ENCODE results near the gene SPATA31E1. TPM values are rescaled to one million over a fixed set of nuclear protein-coding genes. Genes with fewer than 3 reads are reported as not detected.

SPATA31E1 gene
- total RNA-seq, 1 donor from 2014 or later, result not detected

GRCh38 chr9:87868635-87869034, 14.0 kb upstream of the SPATA31E1 start:
- H3K4me3 ChIP-seq, result no peak overlapping the region
- intact Hi-C loops (cut with micrococcal nuclease), result no loop called here
- no peaks in the 10 kb centered on the region for H3K4me1 ChIP-seq
- H3K27me3 ChIP-seq (ENCODE audit: low read depth), result peaks cover 30% of the 10 kb centered on the region
- H3K36me3 ChIP-seq, result no peaks in the 10 kb centered on the region
- no peak overlapping the region for H3K27ac ChIP-seq (replicated peaks)
- TF ChIP-seq, protein P1, sequence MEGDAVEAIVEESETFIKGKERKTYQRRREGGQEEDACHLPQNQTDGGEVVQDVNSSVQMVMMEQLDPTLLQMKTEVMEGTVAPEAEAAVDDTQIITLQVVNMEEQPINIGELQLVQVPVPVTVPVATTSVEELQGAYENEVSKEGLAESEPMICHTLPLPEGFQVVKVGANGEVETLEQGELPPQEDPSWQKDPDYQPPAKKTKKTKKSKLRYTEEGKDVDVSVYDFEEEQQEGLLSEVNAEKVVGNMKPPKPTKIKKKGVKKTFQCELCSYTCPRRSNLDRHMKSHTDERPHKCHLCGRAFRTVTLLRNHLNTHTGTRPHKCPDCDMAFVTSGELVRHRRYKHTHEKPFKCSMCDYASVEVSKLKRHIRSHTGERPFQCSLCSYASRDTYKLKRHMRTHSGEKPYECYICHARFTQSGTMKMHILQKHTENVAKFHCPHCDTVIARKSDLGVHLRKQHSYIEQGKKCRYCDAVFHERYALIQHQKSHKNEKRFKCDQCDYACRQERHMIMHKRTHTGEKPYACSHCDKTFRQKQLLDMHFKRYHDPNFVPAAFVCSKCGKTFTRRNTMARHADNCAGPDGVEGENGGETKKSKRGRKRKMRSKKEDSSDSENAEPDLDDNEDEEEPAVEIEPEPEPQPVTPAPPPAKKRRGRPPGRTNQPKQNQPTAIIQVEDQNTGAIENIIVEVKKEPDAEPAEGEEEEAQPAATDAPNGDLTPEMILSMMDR (IDR thresholded peaks at IDR 0.05; ENCODE audit: borderline replicate concordance), result no peak
- no peak for DNase-seq
- H3K9me3 ChIP-seq (replicated peaks), result no peaks in the 10 kb centered on the region

DNA sequence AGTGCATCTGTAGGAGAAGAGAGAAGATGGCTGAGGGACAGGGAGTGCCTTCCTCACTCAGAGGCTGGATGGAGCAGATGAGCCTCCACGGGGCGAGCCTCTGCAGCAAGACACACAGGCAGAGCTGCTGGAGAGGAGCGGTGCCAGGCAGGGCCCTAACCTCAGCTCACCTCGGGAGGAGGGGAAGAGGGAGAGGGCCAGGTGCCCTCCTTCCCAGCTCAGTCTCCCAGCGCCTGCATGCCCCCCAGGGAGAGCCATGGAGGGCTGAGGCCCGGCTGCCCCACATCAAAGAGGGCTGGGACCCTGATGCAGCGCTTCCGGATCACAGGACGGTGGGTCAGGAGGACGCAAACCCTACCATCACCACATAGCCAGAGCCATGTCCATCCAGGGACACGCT, 13.6 kb upstream of the SPATA31E1 start:
- Histone ChIP-seq H3K9me3 (replicated peaks) (no peaks in the 10 kb centered on the region), H3K4me1 (no peaks in the 10 kb centered on the region), H3K4me3 (no peak overlapping the region), H3K27me3 (ENCODE audit: low read depth) (peaks cover 30% of the 10 kb centered on the region), H3K36me3 (no peaks in the 10 kb centered on the region), H3K27ac (replicated peaks) (no peak overlapping the region)
- no peak for DNase-seq
- intact Hi-C loops (cut with micrococcal nuclease), result no loop called here
- TF ChIP-seq, protein P1 (IDR thresholded peaks at IDR 0.05; ENCODE audit: borderline replicate concordance), result no peak

DNA sequence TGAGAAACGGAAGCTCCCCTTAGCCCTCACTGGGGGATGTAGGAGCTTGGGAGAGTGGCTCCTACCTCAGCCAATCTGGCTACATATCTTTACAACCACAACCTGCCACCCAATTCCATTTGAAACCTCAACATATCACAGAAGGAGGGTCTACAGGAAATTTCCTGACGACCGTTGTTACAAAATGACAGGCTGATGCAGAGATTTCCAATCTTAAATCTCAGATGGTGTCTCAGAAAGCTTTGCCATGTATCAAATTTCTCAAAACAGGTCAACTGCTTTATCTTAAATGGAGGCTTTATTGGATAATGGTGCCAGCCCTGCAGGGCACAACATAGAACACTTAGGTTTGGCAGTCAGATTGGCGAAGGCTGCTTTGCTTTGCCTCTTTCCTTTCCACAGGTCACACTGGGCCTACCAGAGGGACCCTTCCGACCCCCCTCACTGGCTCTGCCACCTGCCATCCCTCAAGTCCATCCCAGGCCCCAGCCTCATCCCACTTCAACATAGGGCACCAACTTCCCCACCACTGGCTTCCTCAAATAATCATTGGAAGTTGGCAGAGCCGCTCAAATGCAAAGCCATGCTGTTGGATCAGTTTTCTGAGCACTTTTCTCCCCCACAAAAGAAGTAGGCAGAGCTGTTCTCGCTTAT, 11.1 kb upstream of the SPATA31E1 start:
- intact Hi-C loops (cut with micrococcal nuclease), result no loop called here
- H3K36me3 ChIP-seq, result no peaks in the 10 kb centered on the region
- H3K27me3 ChIP-seq (ENCODE audit: low read depth), result peaks cover 37% of the 10 kb centered on the region
- H3K9me3 ChIP-seq (replicated peaks), result no peaks in the 10 kb centered on the region
- no peak overlapping the region for H3K27ac ChIP-seq (replicated peaks)
- no peak overlapping the region for H3K4me3 ChIP-seq
- TF ChIP-seq, protein P1 (IDR thresholded peaks at IDR 0.05; ENCODE audit: borderline replicate concordance), result no peak
- no peak for DNase-seq
- H3K4me1 ChIP-seq, result no peaks in the 10 kb centered on the region

- Histone ChIP-seq H3K27ac (replicated peaks) (no peak overlapping the region), H3K9me3 (replicated peaks) (no peaks in the 10 kb centered on the region), H3K27me3 (ENCODE audit: low read depth) (peaks cover 43% of the 10 kb centered on the region), H3K4me1 (no peaks in the 10 kb centered on the region), H3K4me3 (no peak overlapping the region), H3K36me3 (no peaks in the 10 kb centered on the region)
- intact Hi-C loops (cut with micrococcal nuclease), result no loop called here
- no peak for DNase-seq
- TF ChIP-seq, protein P1 (IDR thresholded peaks at IDR 0.05; ENCODE audit: borderline replicate concordance), result no peak
Observed at GRCh38 chr9:87872079-87872624, 10.5 kb upstream of the SPATA31E1 start.

DNA sequence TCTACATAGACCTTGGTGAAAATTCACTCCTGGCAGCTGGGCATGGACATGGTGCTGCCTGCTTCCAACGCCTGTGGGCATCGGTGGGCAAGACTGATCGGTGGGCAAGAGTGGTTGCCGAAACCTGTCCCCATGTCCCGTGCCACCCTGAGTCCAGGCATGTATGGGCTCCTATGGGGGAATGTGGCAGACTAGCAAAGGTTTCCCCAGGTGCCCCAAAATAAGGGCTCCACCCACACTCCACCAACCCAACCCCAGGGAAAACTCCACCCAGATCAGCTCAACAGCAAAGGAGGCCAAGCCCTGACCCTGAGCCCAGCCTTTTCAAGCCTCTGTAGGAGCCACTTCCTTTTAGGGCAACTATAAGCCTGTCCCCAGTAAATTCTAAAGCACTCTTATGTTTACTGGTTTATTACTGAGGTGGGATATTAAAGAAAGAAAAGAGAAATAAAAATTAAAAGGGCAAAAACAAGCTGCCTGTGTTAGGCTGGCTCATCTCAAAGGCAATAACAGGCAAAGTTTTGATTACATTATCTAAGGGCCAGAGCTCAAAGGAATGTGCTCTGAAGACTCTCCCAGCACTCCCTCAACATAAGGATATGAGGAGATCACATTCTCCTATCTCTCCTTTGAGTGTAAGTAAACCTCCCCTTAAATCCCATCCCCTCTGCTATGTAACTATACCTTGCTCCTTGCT, 8.9 kb upstream of the SPATA31E1 start:
- H3K4me1 ChIP-seq, result no peaks in the 10 kb centered on the region
- H3K4me3 ChIP-seq, result no peak overlapping the region
- peaks cover 2% of the 10 kb centered on the region for H3K9me3 ChIP-seq (replicated peaks)
- H3K27me3 ChIP-seq (ENCODE audit: low read depth), result peaks cover 47% of the 10 kb centered on the region
- intact Hi-C loops (cut with micrococcal nuclease), result no loop called here
- DNase-seq, result no peak
- H3K27ac ChIP-seq (replicated peaks), result no peak overlapping the region
- no peaks in the 10 kb centered on the region for H3K36me3 ChIP-seq
- TF ChIP-seq, protein P1 (IDR thresholded peaks at IDR 0.05; ENCODE audit: borderline replicate concordance), result no peak

All from left ventricle myocardium inferior (tissue), 1 donor.